Measurements from ENCODE around the gene SCYGR4. TPM values are rescaled to one million over a fixed set of nuclear protein-coding genes. Genes with fewer than 3 reads are reported as not detected.
A peak's percentile ranks its signal among the peaks of the same experiment; 100 is the strongest.

The SCYGR4 gene
- total RNA-seq, 2 donors from 2014 or later = not detected

- Histone ChIP-seq H3K9me3 (ENCODE audit: control insufficient read depth, low read length) (peaks cover 25% of the 10 kb centered on the region), H3K4me3 (ENCODE audit: low read length) (no peak overlapping the region), H3K9ac (ENCODE audit: extremely low read depth, low read length, poor library complexity, severe bottlenecking) (no peak overlapping the region), H3K4me1 (ENCODE audit: control insufficient read depth, insufficient read depth, low read length) (peaks cover 8% of the 10 kb centered on the region), H3K27ac (ENCODE audit: low read depth, low read length) (no peak overlapping the region), H3K36me3 (ENCODE audit: control insufficient read depth, insufficient read depth, low read length) (no peaks in the 10 kb centered on the region), H3K27me3 (ENCODE audit: control insufficient read depth, insufficient read depth, low read length, poor library complexity, severe bottlenecking) (no peaks in the 10 kb centered on the region)
- TF ChIP-seq CTCF (conservative IDR thresholded peaks at IDR 0.05) = no peak
- H3K4me1 Mint-ChIP-seq = peaks cover 20% of the 10 kb centered on the region
- WGBS, 2 experiments (ENCODE audit: insufficient coverage in 1 of 2, insufficient read length in 1 of 2) = 83 to 91% methylated on average over 1 to 2 of the region's 2 CpGs
- H3K27ac Mint-ChIP-seq = no peak overlapping the region
- H3K9me3 Mint-ChIP-seq = peaks cover 19% of the 10 kb centered on the region
- H3K36me3 Mint-ChIP-seq (ENCODE audit: low read depth) = no peaks in the 10 kb centered on the region
- no peak for DNase-seq
- H3K4me3 Mint-ChIP-seq = no peak overlapping the region
- H3K27me3 Mint-ChIP-seq (ENCODE audit: insufficient read depth) = no peaks in the 10 kb centered on the region
Observed at GRCh38 chr2:227578642-227579041, 38.7 kb upstream of the SCYGR4 start.

GRCh38 chr2:227579791-227580190 lies 37.5 kb upstream of the SCYGR4 start:
- Histone ChIP-seq H3K27me3 (ENCODE audit: control insufficient read depth, insufficient read depth, low read length, poor library complexity, severe bottlenecking) (no peaks in the 10 kb centered on the region), H3K9ac (ENCODE audit: extremely low read depth, low read length, poor library complexity, severe bottlenecking) (no peak overlapping the region), H3K4me3 (ENCODE audit: low read length) (no peak overlapping the region), H3K4me1 (ENCODE audit: control insufficient read depth, insufficient read depth, low read length) (peaks cover 8% of the 10 kb centered on the region), H3K36me3 (ENCODE audit: control insufficient read depth, insufficient read depth, low read length) (no peaks in the 10 kb centered on the region), H3K27ac (ENCODE audit: low read depth, low read length) (no peak overlapping the region), H3K9me3 (ENCODE audit: control insufficient read depth, low read length) (peaks cover 25% of the 10 kb centered on the region)
- Mint-ChIP-seq H3K27me3 (ENCODE audit: insufficient read depth) (no peaks in the 10 kb centered on the region), H3K27ac (no peak overlapping the region), H3K4me1 (peaks cover 20% of the 10 kb centered on the region), H3K4me3 (no peak overlapping the region), H3K9me3 (peaks cover 20% of the 10 kb centered on the region), H3K36me3 (ENCODE audit: low read depth) (no peaks in the 10 kb centered on the region)
- no peak for DNase-seq
- no peak for TF ChIP-seq CTCF (conservative IDR thresholded peaks at IDR 0.05)
- WGBS, 2 experiments (ENCODE audit: insufficient coverage in 1 of 2, insufficient read length in 1 of 2) = no CpG with 5 or more reads among the region's 1 CpG

GRCh38 chr2:227582369-227582768 lies 34.9 kb upstream of the SCYGR4 start:
- H3K9ac ChIP-seq (ENCODE audit: extremely low read depth, low read length, poor library complexity, severe bottlenecking) = no peak overlapping the region
- no peaks in the 10 kb centered on the region for H3K27me3 ChIP-seq (ENCODE audit: control insufficient read depth, insufficient read depth, low read length, poor library complexity, severe bottlenecking)
- peaks cover 20% of the 10 kb centered on the region for H3K9me3 Mint-ChIP-seq
- TF ChIP-seq CTCF (conservative IDR thresholded peaks at IDR 0.05) = no peak
- peaks cover 5% of the 10 kb centered on the region for H3K4me1 ChIP-seq (ENCODE audit: control insufficient read depth, insufficient read depth, low read length)
- DNase-seq = no peak
- H3K27ac ChIP-seq (ENCODE audit: low read depth, low read length) = no peak overlapping the region
- H3K36me3 Mint-ChIP-seq (ENCODE audit: low read depth) = no peaks in the 10 kb centered on the region
- no peak overlapping the region for H3K4me3 Mint-ChIP-seq
- no peaks in the 10 kb centered on the region for H3K36me3 ChIP-seq (ENCODE audit: control insufficient read depth, insufficient read depth, low read length)
- H3K9me3 ChIP-seq (ENCODE audit: control insufficient read depth, low read length) = peaks cover 25% of the 10 kb centered on the region
- peak overlapping the region; percentile 22 for H3K4me3 ChIP-seq (ENCODE audit: low read length)
- no peak overlapping the region for H3K27ac Mint-ChIP-seq
- peaks cover 14% of the 10 kb centered on the region for H3K4me1 Mint-ChIP-seq
- no peaks in the 10 kb centered on the region for H3K27me3 Mint-ChIP-seq (ENCODE audit: insufficient read depth)
